HepG2 (cell line): ENCODE measurements around the gene ZFAND6.

Source experiments
- ELF4 ChIP-seq: sonication (generic); formaldehyde crosslinking; IDR thresholded peaks from 2 replicates; pipeline ENCODE4 v1.5.0; 2020; ENCODE audit warnings: missing genetic modification reagents, mild to moderate bottlenecking, moderate library complexity, borderline replicate concordance
- EZH2 ChIP-seq: conservative IDR thresholded peaks from 2 replicates; pipeline ENCODE4 v1.6.1; 2012; ENCODE audit warnings: mild to moderate bottlenecking, low read depth, low read length, moderate library complexity
- SRF ChIP-seq: IDR thresholded peaks from 2 replicates; pipeline ENCODE4 v1.6.1; 2011; ENCODE audit warnings: mild to moderate bottlenecking, low read depth, low read length, moderate library complexity
- ZFP36 ChIP-seq: fragments of 150-350 bp; IDR thresholded peaks from 2 replicates; pipeline ENCODE4 v1.6.1; 2018; ENCODE audit warnings: borderline replicate concordance, low read length, low read depth; ENCODE audit not compliant: partially characterized antibody
- ZNF468 ChIP-seq: sonication (generic); formaldehyde crosslinking; IDR thresholded peaks from 2 replicates; pipeline ENCODE4 v1.8.0; 2022; ENCODE audit warnings: mild to moderate bottlenecking, moderate library complexity, missing genetic modification reagents
- TF ChIP-seq, protein P1 (sequence below), 2 experiments: IDR thresholded peaks; 2 replicates each; pipeline ENCODE4 v1.6.1; 2011 to 2012; ENCODE audit warnings: low read length in 2 of 2, borderline replicate concordance in 1 of 2, low read depth in 1 of 2, mild to moderate bottlenecking in 1 of 2, moderate library complexity in 1 of 2
- TF ChIP-seq, protein P2 (sequence below): conservative IDR thresholded peaks from 2 replicates; pipeline ENCODE4 v1.6.1; 2018; ENCODE audit warnings: missing genetic modification reagents
- TF ChIP-seq, protein P3 (sequence below): IDR thresholded peaks from 2 replicates; pipeline ENCODE4 v1.6.1; 2016; ENCODE audit warnings: missing compliant biosample characterization, missing genetic modification reagents, borderline replicate concordance
- TF ChIP-seq, protein P4 (sequence below): sonication (generic); formaldehyde crosslinking; IDR thresholded peaks from 2 replicates; pipeline ENCODE4 v1.5.0; 2020; ENCODE audit warnings: mild to moderate bottlenecking, missing genetic modification reagents, moderate library complexity

DNA sequence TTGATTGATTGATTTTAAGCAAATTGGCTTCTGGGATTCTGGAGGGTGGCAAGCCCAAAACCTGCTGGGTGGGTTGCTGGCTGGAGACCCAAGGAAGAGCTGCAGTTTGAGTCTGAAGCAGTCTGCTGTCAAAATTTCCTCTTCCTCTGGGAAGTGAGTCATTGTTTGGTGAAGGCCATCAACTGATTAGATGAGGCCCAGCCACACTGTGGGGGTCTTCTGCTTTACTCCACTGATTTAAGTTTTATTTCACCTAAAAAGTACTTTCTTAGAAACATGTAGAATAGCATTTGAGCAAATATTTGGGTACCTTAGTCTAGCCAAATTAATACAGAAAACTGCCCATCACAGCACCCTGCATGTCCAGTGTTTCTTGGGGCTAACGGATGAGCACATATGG is 127.1 kb downstream of the ZFAND6 start:
- TF ChIP-seq, protein P1, sequence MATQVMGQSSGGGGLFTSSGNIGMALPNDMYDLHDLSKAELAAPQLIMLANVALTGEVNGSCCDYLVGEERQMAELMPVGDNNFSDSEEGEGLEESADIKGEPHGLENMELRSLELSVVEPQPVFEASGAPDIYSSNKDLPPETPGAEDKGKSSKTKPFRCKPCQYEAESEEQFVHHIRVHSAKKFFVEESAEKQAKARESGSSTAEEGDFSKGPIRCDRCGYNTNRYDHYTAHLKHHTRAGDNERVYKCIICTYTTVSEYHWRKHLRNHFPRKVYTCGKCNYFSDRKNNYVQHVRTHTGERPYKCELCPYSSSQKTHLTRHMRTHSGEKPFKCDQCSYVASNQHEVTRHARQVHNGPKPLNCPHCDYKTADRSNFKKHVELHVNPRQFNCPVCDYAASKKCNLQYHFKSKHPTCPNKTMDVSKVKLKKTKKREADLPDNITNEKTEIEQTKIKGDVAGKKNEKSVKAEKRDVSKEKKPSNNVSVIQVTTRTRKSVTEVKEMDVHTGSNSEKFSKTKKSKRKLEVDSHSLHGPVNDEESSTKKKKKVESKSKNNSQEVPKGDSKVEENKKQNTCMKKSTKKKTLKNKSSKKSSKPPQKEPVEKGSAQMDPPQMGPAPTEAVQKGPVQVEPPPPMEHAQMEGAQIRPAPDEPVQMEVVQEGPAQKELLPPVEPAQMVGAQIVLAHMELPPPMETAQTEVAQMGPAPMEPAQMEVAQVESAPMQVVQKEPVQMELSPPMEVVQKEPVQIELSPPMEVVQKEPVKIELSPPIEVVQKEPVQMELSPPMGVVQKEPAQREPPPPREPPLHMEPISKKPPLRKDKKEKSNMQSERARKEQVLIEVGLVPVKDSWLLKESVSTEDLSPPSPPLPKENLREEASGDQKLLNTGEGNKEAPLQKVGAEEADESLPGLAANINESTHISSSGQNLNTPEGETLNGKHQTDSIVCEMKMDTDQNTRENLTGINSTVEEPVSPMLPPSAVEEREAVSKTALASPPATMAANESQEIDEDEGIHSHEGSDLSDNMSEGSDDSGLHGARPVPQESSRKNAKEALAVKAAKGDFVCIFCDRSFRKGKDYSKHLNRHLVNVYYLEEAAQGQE (IDR thresholded peaks at IDR 0.05; ENCODE audit: borderline replicate concordance in 1 of 2, low read depth in 1 of 2, low read length in 2 of 2), result no peak
- TF ChIP-seq EZH2, result no peak
- no peak for TF ChIP-seq ZFP36
- TF ChIP-seq, protein P2, sequence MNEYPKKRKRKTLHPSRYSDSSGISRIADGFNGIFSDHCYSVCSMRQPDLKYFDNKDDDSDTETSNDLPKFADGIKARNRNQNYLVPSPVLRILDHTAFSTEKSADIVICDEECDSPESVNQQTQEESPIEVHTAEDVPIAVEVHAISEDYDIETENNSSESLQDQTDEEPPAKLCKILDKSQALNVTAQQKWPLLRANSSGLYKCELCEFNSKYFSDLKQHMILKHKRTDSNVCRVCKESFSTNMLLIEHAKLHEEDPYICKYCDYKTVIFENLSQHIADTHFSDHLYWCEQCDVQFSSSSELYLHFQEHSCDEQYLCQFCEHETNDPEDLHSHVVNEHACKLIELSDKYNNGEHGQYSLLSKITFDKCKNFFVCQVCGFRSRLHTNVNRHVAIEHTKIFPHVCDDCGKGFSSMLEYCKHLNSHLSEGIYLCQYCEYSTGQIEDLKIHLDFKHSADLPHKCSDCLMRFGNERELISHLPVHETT (CRISPR knock-in tag), result no peak
- no peak for TF ChIP-seq ZNF468 (CRISPR knock-in tag)
- TF ChIP-seq, protein P3, sequence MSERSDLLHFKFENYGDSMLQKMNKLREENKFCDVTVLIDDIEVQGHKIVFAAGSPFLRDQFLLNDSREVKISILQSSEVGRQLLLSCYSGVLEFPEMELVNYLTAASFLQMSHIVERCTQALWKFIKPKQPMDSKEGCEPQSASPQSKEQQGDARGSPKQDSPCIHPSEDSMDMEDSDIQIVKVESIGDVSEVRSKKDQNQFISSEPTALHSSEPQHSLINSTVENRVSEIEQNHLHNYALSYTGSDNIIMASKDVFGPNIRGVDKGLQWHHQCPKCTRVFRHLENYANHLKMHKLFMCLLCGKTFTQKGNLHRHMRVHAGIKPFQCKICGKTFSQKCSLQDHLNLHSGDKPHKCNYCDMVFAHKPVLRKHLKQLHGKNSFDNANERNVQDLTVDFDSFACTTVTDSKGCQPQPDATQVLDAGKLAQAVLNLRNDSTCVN (CRISPR knock-in tag), result no peak
- no peak for TF ChIP-seq ELF4 (CRISPR knock-in tag)
- TF ChIP-seq, protein P4, sequence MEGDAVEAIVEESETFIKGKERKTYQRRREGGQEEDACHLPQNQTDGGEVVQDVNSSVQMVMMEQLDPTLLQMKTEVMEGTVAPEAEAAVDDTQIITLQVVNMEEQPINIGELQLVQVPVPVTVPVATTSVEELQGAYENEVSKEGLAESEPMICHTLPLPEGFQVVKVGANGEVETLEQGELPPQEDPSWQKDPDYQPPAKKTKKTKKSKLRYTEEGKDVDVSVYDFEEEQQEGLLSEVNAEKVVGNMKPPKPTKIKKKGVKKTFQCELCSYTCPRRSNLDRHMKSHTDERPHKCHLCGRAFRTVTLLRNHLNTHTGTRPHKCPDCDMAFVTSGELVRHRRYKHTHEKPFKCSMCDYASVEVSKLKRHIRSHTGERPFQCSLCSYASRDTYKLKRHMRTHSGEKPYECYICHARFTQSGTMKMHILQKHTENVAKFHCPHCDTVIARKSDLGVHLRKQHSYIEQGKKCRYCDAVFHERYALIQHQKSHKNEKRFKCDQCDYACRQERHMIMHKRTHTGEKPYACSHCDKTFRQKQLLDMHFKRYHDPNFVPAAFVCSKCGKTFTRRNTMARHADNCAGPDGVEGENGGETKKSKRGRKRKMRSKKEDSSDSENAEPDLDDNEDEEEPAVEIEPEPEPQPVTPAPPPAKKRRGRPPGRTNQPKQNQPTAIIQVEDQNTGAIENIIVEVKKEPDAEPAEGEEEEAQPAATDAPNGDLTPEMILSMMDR, result no peak
- no peak for TF ChIP-seq SRF
